Stomach smooth muscle (tissue), 2 donors: ENCODE measurements around the gene TRAPPC10.

ENCODE experiments used
- H3K27ac ChIP-seq: one replicate; pipeline ENCODE4 v1.7.0; 2013; ENCODE audit warnings: mild to moderate bottlenecking, low read length, inconsistent platforms
- H3K27me3 ChIP-seq, 2 donors: one replicate each; pipeline ENCODE4 v1.7.0; 2013; ENCODE audit warnings: low read length in 2 of 2; ENCODE audit not compliant: insufficient read depth in 2 of 2, control insufficient read depth in 1 of 2
- H3K36me3 ChIP-seq, 2 donors: one replicate each; pipeline ENCODE4 v1.7.0; 2013; ENCODE audit warnings: low read length in 2 of 2; ENCODE audit not compliant: control insufficient read depth in 2 of 2, insufficient read depth in 2 of 2
- H3K4me1 ChIP-seq: one replicate; pipeline ENCODE4 v1.7.0; 2013; ENCODE audit warnings: low read length; ENCODE audit not compliant: control insufficient read depth, insufficient read depth
- H3K4me3 ChIP-seq, 2 donors: one replicate each; pipeline ENCODE4 v1.7.0; 2013; ENCODE audit warnings: low read length in 2 of 2
- H3K9ac ChIP-seq, 2 donors: one replicate each; pipeline ENCODE4 v1.7.0; 2013; ENCODE audit warnings: low read length in 2 of 2, mild to moderate bottlenecking in 1 of 2
- H3K9me3 ChIP-seq, 2 donors: one replicate each; pipeline ENCODE4 v1.7.0; 2013; ENCODE audit warnings: low read length in 2 of 2; ENCODE audit not compliant: control insufficient read depth in 2 of 2
- donor health status: healthy.
- donor health status: Pancreatic carcinoma.

TRAPPC10 gene

DNA sequence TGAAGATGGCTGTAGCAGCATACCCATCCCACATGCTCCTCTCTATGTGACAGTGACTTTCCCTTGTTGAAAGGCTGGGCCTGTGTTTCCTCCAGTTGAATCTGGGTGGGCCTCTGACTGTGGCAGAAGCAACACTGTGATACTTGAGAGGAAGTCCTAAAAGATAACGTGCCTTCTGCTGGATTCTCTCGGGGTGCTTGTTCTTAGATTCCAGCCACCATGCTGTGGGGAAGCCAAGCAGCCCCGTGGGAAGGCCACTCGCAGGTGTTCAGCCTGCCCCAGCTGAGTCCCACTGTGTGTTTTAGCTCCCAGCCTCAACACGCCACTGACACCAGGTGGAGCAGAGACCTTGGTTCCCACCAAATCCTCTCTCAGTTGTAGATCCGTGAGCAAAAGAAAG, 31.5 kb downstream of the TRAPPC10 start:
- peaks cover under 1 to 12% of the 10 kb centered on the region in 2 donors for H3K36me3 ChIP-seq
- H3K4me1 ChIP-seq: no peaks in the 10 kb centered on the region
- no peak overlapping the region for H3K9ac ChIP-seq
- no peak overlapping the region for H3K4me3 ChIP-seq
- no peaks in the 10 kb centered on the region for H3K9me3 ChIP-seq
- no peak overlapping the region for H3K27ac ChIP-seq
- no peaks in the 10 kb centered on the region for H3K27me3 ChIP-seq

DNA sequence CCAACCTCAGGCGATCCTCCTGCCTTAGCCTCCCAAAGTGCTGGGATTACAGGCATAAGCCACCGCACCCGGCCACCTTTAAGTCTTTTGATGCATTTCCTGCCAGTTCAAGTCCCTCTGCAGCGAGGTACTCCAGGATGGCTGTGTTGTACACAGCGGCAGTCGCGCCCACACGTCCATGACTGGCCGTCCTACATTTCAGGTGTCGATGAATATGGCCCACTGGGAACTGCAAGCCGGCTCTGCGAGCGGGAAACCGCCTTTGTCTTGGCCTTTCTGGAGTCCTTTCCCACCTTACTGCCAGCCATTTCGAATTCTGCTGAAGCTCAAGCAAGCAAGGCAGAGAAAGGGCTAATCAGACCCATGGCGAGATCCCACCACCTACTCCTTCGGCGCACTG, 34.6 kb downstream of the TRAPPC10 start:
- Histone ChIP-seq H3K27me3 (no peaks in the 10 kb centered on the region), H3K9ac (no peak overlapping the region), H3K4me3 (no peak overlapping the region), H3K36me3 (peaks cover 0 to 6% of the 10 kb centered on the region in 2 donors), H3K27ac (no peak overlapping the region), H3K9me3 (no peaks in the 10 kb centered on the region), H3K4me1 (peaks cover 24% of the 10 kb centered on the region)

DNA sequence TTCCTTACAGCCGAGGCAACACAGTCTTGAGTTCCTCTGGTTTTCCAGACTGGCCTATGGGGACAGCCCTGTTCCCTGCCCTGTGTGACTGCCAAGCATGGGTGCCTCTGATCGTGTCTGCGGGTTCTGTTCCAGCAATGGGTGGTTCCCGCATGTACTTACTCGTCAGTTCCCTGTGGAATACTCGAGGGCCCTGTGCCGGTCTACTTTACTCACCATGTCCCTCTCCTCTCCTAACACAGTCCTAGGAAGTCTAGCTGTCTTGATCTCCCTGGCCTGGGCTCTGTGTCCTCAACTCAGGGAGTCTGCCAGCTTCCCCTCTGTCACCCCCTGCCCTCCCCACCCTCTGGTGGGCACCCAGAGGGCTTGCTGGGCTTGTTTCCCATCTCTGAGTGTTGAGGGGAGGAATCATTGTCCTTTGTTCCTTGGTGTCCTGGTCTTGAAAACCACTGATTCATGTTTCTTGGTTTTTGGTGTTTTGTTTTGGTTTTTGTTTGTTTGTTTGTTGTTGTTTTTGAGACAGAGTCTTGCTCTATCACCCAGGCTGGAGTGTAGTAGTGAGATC, 36.0 kb downstream of the TRAPPC10 start:
- Histone ChIP-seq H3K27ac (no peak overlapping the region), H3K36me3 (peaks cover 0 to 6% of the 10 kb centered on the region in 2 donors), H3K4me3 (no peak overlapping the region), H3K4me1 (peaks cover 35% of the 10 kb centered on the region), H3K27me3 (no peaks in the 10 kb centered on the region), H3K9me3 (no peaks in the 10 kb centered on the region), H3K9ac (no peak overlapping the region)

GRCh38 chr21:44049182-44049581, 37.1 kb downstream of the TRAPPC10 start:
- Histone ChIP-seq H3K4me1 (peaks cover 37% of the 10 kb centered on the region), H3K27me3 (no peaks in the 10 kb centered on the region), H3K27ac (no peak overlapping the region), H3K36me3 (peaks cover 0 to 2% of the 10 kb centered on the region in 2 donors), H3K9me3 (no peaks in the 10 kb centered on the region), H3K4me3 (no peak overlapping the region), H3K9ac (no peak overlapping the region)

DNA sequence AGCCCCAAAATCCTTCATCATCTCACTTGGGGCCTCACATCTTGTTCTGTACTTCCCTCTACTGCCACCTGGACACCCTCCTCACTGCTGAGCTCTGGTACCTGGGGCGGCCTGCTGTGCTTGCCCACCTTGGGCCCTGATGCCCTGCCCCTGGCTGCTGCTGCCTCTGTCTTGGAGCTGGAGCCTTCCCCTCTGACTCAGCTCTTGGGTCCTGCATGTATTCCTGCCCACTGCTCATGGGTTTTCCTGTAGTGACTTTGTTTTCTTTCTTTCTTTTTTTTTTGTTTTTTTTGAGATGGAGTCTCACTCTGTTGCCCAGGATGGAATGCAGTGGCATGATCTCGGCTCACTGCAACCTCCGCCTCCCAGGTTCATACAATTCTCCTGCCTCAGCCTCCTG, 37.5 kb downstream of the TRAPPC10 start:
- H3K36me3 ChIP-seq: peaks cover 0 to 2% of the 10 kb centered on the region in 2 donors
- peaks cover 39% of the 10 kb centered on the region for H3K4me1 ChIP-seq
- H3K27me3 ChIP-seq: no peaks in the 10 kb centered on the region
- H3K27ac ChIP-seq: peak overlapping the region; percentile 99
- H3K9me3 ChIP-seq: no peaks in the 10 kb centered on the region
- no peak overlapping the region for H3K9ac ChIP-seq
- no peak overlapping the region for H3K4me3 ChIP-seq

GRCh38 chr21:44050276-44050675, 38.2 kb downstream of the TRAPPC10 start:
- H3K36me3 ChIP-seq: peaks cover 0 to 2% of the 10 kb centered on the region in 2 donors
- no peaks in the 10 kb centered on the region for H3K27me3 ChIP-seq
- peaks cover 46% of the 10 kb centered on the region for H3K4me1 ChIP-seq
- H3K27ac ChIP-seq: peak overlapping the region; percentile 99
- H3K9ac ChIP-seq: peak overlapping the region; percentile 34 to 47
- no peaks in the 10 kb centered on the region for H3K9me3 ChIP-seq
- H3K4me3 ChIP-seq: no peak overlapping the region

DNA sequence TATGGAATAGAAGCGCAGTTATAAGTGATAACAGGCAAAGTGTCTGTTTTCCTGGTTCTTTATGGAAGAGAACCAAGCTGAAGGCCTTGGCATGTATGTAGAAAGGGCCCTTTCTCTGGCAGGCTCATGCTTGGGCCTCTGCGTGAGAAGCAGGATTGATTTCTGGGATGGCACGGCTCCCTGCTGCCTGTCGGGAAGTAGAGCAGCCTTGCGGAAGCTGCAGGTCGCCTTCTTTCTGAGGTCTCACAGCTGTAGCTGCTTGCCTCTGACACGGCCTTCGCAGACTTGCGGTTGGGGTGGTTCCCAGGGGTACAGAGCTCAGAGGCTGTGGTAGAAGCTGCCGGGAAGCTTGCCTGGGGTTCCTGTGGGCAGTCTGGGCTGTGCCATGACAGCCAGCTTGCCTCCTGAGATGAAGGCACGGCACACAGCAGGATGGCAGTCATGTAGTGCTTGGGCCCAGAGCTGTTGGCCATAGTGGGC, 39.4 kb downstream of the TRAPPC10 start:
- Histone ChIP-seq H3K36me3 (peaks cover 5 to 8% of the 10 kb centered on the region in 2 donors), H3K9me3 (no peaks in the 10 kb centered on the region), H3K9ac (peak overlapping the region; percentile 81 to 86), H3K4me1 (peaks cover 46% of the 10 kb centered on the region), H3K27ac (peak overlapping the region; percentile 99), H3K4me3 (peak overlapping the region; percentile 34 to 60), H3K27me3 (no peaks in the 10 kb centered on the region)

- Histone ChIP-seq H3K27me3 (no peaks in the 10 kb centered on the region), H3K36me3 (peaks cover 5 to 10% of the 10 kb centered on the region in 2 donors), H3K4me3 (peak overlapping the region; percentile 34 to 60), H3K4me1 (peaks cover 46% of the 10 kb centered on the region), H3K9ac (peak overlapping the region; percentile 81 to 86), H3K9me3 (no peaks in the 10 kb centered on the region), H3K27ac (peak overlapping the region; percentile 99)
Measured at GRCh38 chr21:44052071-44052829, 40.1 kb downstream of the TRAPPC10 start.

DNA sequence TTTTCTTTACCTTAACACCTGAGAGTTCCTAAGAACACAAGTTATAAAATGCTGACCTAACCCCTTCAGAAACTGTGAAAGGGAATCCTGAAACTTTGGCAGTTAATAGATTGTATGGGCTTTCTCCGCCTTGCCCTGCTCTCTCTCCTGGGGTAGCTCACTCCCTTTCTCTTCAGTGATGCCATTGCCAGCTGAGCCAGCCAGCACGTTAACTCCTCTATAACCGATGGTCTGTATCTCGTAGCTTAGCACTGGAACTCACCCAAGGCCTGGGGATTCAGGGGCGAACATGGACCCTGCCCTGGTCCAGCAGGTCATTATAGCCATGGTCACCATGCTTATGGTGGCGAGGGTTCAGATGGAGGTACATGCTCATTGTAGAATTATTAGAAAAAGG, 40.7 kb downstream of the TRAPPC10 start:
- peaks cover 7 to 14% of the 10 kb centered on the region in 2 donors for H3K36me3 ChIP-seq

GRCh38 chr21:44053567-44053966, 41.5 kb downstream of the TRAPPC10 start:
- peaks cover 46% of the 10 kb centered on the region for H3K4me1 ChIP-seq

More for the DNA sequence above, 40.7 kb downstream of the TRAPPC10 start:
- H3K4me1 ChIP-seq: peaks cover 46% of the 10 kb centered on the region
- no peaks in the 10 kb centered on the region for H3K27me3 ChIP-seq
- H3K27ac ChIP-seq: peak overlapping the region; percentile 99
- H3K9ac ChIP-seq: peak overlapping the region; percentile 45 to 48
- no peaks in the 10 kb centered on the region for H3K9me3 ChIP-seq
- H3K4me3 ChIP-seq: peak overlapping the region in 1 of 2 donors; percentile 49

DNA sequence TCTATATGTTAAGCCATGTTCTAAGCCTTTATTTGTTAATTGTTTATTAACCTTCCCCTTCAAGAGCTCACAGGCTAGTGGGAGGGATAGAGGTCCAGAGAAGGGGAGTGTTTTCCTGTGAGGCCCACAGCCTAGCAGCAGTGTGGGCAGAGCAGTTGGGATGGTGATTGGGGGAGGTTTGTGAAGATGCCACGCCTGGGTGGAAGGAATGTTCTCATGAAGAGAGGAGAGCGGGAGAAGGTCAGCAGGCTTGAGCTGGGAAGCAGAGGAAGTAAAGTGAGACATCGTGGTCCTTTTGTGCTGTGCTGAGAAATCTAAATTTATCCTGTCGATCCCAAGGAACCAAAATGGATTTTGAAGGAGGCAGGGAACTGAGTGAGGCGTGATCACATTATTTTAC, 42.6 kb downstream of the TRAPPC10 start:
- H3K27me3 ChIP-seq: no peaks in the 10 kb centered on the region
- H3K36me3 ChIP-seq: peaks cover 9 to 19% of the 10 kb centered on the region in 2 donors
- H3K4me1 ChIP-seq: peaks cover 41% of the 10 kb centered on the region
- no peaks in the 10 kb centered on the region for H3K9me3 ChIP-seq
- no peak overlapping the region for H3K9ac ChIP-seq
- H3K27ac ChIP-seq: no peak overlapping the region
- no peak overlapping the region for H3K4me3 ChIP-seq

More at GRCh38 chr21:44053567-44053966, 41.5 kb downstream of the TRAPPC10 start:
- Histone ChIP-seq H3K27ac (no peak overlapping the region), H3K9me3 (no peaks in the 10 kb centered on the region), H3K27me3 (no peaks in the 10 kb centered on the region), H3K36me3 (peaks cover 9 to 15% of the 10 kb centered on the region in 2 donors), H3K9ac (no peak overlapping the region), H3K4me3 (no peak overlapping the region)
